Stimulated activated CD8-positive, alpha-beta memory T cell treated with anti-CD3 and anti-CD28 coated beads, Interleukin-7, amount 100 ng/mL, for 1 hour (primary cell): ENCODE measurements around the gene BCR.

Source experiments
- DNase-seq, 2 donors: peaks; one replicate each; pipeline ENCODE4 v3.0.0-alpha.2; 2020; ENCODE audit warnings: low read depth in 2 of 2

The BCR gene

DNA sequence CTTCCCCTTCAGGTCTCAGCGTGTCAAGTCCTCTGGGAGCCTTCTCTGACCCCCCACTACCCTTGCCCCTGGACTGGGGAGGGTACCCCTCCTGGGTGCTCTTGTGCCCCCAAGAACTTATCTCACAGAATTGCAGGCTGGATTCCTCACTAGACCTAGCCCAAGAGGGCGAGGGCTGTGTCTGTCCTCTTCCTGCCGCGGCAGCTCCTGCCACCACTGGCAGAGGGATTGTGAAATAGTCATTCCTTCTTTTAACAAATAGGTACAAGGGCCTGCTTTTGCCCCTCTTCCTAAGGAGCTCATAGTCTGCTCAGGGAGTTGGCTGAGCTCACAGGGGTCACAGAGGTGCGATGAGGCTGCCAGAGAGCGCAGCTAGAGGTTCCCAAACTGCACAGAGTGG, 29.5 kb upstream of the BCR start:
- DNase-seq, result no peak

DNA sequence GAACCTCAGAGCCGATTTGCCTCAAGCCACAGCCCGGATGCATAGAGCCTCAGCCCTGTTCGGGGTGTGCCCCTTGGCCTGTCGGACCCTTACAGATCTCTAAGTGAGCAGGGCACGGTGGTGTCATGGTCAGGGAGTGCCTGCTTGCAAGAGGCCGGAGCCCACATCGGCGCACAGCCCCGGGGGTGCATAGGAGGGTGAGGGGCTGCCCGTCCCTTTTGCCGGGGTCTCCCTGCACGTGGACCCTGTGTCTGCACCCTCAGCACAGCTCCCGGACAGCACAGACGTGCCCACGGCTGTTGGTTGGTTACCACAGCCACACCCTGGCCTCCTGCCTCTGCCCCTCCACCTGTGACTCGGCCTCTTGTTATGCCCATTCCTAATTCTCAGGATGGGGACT, 28.5 kb upstream of the BCR start:
- no peak for DNase-seq

DNA sequence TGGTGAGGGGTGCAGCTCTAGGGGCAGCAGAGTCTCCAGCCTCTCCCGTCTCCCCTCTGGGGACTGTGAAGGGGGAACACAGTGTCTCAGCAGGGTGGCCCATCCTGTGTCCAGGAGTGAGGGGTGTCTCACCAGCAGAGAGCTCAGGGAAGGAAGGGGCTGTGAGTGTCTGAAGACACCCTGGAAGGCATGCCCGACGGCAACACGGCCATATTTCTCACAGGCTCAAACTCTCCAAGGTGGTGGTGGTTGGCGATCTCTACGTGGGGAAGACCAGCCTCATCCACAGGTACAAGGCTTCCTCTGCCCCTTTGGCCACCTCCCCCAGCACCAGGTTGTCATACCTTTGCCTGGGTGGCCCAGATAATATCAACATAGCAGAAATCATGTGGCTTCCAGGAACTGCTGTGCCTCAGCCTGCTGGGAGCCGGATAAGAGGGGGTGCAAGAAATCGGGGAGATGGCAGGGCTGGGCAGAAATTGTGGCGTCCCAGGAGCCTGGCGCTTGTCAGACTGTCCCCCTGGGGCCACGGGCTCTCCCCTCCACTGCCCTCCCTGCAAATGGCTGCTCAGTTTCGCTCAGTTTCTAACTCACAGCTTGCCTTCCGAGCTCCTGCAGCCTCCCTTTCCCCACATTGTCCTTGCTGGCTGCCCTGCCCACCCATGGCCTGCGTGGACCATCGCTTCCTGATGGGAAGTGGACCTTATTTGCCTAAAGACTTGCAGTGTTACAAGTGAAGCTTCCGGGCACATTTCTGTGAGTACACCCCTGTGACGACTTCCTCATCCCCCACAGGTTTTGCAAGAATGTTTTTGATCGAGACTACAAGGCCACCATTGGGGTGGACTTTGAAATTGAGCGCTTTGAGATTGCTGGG, 27.8 kb upstream of the BCR start:
- no peak for DNase-seq

DNA sequence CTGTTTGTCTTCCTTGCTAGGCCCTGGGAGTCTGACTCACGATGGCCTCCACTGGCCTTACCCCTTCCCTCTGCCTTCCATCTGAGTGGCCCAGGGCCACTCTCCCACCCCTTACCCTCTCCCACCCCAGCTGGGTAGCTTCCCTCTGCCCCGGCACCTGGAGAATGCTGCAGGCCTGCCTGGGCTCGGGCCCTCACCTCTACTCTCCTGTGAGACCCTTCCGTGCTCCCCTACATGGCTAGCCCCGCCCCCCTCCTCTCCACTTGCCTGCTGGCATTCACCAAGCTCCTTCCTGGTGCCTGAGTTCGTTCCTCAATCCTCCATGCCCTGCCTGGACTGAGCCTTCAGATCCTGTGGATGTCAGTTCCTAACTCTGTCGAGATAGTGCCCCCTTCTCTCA, 26.3 kb upstream of the BCR start:
- DNase-seq, result no peak

DNA sequence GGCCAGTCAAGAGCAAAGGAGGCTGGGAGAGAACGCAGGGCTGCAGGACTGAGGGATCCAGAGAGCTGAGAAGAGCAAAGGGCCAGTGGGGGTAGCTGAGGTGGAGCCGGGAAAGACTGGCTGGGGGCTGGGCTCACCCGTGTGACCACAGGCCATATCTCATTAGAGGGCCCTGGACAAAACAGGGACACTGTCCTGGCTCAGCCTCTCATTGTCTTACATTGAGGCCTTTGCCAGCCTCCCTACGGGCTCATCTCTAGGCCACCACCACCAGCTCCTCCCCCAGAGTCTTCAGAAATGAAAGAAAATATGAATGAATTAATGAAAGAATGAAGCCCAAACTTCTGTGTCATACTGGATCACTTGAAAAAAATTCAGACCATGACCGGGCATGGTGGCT, 25.8 kb upstream of the BCR start:
- DNase-seq, result no peak

DNA sequence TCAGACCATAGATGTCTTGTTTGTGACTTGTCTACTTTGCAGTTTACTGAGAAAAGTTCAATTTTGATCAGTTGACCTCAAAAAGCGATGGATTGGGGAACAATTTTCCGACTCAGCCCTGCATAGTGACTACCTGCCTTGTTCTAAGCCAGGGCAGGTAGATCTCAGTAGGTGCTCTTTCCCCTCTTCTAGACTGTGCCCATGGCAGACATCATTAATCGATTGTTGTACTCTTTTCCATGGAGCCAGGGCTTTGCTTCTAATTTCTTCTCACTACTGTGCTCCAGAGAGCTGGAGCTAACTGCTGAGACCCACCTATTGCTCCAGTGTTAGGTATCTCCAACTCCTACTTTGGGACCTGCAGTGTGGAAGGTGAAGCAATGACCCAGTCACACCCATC, 25.2 kb upstream of the BCR start:
- no peak for DNase-seq

DNA sequence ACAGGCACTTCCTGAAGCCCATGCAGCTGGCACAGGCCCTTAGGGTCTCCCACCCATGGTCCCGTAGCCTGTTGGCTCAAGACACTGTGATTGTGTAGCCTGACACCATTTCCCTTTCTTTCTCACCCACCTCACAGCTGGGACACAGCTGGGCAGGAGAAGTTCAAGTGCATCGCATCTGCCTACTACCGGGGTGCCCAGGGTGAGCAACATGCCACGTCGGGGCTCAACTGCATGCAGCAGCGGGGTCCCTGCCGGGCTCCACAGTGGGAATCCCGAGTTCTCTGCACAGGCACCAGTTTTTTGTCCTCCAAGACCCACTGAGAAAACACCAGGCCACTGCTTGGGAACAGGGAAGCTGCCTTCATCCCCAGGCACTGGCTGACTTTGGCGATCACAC, 24.5 kb upstream of the BCR start:
- no peak for DNase-seq

DNA sequence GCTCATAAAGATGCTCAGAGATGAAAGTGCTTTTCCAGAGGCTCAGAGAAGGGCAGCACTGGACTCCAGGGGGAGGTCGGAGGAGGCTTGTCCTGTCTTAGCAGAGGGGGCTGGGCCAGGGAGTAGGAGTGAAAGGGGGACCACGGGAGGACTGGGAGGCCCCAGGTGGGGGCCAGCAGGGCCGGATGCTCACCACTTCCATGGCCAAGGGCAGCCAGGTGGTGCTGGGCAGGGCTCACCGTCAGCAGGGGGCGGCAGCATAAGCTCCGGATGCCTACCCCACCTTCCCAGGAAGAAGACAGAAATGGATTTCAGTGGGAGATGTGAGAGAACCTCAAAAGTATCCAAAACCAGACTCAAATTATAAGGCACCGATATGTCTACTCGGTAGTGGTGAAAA, 24.0 kb upstream of the BCR start:
- DNase-seq, result no peak

DNA sequence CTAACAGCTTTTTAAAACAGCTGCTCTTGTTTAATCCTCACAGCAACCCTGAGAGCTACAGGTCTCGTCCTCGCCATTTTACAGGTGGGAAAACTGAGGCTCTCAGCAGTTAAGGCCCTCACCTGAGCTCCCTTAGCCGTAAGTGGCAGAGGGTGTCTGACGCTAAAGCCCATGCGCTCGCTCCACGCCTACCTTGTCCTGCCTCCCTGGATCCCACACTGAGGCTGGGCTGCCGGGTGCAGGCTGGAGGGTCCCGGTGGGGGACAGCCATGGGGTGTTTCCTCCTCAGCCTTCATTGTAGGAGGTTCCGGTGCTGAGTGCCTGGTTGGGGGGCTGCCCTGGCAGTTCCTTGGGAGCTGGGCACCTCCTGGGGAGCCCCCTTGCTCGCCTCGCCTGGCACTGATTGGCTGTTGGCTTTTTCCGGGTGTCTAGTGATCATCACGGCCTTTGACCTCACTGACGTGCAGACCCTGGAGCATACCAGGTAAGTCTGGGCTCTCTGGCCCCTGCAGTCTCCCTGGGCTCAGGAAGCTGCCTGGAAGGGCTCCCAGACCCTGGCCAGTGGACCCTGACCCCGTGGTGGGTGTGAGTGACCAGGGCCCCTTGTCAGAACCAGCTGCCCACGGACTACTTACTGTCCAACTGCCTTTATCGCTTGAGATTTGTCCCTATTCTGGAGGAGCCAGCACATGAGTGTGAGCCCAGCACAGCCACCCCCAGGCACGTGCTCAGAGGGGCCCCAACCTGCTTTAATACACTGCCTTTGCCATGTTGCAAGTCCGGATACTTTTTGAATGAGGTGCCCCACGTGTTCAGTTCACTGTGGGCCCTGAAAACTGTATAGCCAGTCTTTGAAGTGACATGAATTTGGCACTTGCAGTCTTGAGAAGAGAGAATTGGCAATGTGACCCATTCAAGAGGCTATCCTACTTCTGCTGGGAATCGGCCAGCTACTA, 22.5 kb upstream of the BCR start:
- no peak for DNase-seq

DNA sequence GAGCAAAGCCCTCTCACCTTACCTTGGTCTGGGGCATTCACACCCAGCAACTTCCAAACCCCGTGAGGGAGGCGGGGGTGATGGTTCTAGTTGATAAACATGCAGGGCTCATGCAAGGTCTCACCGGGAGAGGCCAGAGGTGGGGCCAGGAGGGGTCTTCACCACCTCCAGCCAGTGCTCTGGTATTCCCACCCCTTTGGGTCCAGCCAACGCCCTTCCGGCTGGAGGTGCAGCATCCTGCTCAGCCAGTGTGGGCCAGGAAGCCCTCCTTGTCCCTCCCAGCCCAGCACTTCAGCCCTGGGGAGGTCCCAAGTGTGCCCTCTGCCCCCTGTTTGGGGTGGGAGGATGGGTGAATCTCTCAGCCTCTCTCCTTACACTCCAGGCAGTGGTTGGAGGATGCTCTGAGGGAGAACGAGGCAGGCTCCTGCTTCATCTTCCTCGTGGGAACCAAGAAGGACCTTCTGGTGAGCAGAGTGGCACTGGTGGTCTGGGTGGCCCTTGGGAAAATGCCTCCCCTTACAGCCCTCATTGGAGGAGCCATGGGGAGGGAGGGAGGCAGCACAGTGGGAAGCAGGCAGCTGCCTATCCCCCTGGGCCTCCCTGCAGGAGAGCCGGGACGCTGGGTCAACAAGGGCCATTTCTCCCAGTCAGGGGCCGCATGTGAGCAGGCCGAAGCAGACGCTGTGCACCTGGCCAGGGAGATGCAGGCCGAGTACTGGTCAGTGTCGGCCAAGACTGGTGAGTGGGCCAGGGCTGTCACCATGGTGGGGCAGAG, 21.6 kb upstream of the BCR start:
- DNase-seq, result no peak

DNA sequence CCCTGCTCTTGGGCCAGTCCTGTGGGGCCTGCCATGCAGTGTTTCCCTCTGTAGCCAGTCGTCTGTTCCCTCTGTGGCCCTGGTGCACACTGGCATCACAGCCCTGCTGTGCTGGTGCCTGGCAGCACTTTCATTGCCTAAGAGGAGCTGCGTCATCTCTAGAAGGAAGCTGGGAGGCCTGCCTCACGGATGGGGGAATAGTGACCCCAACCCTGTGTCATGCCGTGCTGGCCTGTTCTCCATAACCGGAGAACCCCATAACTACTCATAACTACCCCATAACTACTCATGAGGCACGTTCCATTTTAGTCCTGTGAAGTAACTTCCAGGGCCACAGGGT, 21.0 kb upstream of the BCR start:
- DNase-seq, result no peak

DNA sequence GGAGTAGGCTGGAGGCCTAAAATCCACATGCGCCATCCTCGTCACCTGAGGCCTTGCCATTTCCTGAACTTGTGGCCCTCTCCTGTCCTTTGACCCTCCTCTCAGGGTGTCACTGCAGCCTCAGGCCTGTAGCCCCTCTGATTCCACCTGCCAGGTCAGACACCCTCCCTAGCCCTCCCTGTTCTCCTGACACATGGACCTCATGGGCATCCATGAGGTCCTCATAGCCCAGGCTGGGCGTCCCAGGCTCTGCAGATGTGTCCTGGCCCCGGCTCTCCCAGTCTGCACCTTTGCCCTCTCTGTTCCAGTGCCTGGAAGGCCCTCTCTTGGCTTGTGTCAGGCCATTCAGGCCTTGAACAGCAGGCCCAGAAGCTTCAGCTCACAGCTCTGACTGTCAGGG, 19.3 kb upstream of the BCR start:
- no peak for DNase-seq

DNA sequence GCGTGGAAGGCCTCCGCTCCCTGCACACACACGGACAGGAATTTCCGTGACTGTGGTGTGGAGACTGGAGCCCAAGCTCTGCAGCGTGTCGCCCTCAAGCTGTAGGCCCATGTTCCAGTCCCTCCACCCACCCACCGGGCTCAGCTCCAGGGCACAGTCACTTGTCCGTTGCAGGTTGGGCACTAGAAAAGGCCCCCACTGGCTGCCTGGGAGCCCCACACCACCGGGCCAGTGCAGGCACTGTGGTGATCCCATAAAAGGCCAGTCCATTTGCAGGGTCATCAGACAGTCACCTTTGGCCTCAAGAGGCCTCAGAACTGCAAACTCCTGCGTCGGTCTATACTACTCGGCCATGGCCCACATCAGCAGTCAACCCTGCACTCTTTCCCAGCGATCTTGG, 18.7 kb upstream of the BCR start:
- no peak for DNase-seq

DNA sequence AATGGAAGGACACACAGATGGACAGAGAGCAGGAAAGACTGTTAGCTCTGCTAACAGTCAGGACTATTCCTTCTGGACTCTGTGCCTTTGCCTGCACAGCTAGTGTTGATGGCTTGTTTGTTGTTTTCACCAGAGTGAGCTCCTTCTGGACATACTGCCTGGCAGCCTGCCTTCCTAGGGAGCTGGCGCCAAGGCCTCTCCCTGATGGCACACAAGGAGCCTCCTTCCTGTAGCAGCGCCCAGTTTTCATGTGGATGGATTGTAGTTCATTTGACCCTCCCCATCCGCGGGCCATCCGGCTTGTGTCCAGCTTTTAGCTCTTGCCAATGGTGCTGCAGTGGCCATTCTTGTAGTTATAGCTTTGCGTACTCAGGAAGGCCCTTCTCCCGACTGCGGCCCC, 16.6 kb upstream of the BCR start:
- no peak for DNase-seq

DNA sequence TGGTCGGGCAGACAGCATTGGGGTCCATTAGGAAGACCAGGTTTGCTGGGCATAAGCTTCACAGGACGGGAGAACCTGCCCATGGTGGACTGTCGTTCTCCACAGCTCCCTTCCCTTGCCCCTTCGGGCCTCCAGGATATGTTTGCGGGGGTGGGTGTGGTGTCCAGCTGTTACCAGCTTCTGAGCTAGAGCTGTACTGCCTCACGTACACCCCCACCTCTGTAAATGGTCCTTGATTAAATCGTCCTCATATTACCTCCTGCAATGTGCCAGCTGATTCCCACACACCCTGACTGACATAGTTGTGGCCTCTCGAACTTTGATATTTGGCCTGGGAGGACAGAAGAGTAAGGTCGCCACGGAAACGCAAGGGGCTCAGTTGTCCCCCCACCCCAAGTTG, 16.2 kb upstream of the BCR start:
- no peak for DNase-seq

DNA sequence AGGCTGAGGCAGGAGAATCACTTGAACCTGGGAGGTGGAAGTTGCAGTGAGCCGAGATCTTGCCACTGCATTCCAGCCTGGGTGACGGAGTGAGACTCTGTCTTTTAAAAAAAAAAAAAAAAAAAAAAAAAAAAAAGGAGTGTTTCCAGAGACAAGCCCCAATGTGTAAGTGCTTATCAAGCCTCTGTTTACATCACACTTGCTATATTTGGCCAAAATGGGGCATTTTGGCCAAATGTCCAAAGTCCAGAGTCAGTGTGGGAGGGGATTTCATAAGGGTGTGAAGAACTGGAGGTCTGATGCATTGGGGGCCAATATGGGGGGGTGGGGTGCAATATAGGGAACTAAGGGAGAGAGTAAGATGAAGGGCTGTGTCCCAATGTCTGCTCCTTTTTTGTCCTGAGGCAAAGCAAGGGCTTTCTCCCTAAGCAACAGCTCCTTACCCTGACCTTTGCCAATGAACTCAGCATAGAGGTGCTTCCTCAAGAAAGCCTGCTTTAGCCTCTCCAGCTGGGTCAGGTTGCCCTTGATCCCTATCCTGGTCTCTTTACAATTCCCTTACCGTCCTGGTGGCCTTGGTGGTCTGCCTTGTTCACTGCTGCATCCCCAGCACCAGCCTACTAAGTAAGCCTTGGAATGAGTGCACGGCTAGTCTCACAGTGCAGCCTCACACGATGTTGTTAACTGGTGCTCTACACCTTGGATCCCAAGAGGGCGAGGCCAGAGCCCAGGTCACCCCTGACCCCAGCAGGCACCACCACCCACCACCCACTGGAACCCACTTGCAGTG, 14.1 kb upstream of the BCR start:
- no peak for DNase-seq

DNA sequence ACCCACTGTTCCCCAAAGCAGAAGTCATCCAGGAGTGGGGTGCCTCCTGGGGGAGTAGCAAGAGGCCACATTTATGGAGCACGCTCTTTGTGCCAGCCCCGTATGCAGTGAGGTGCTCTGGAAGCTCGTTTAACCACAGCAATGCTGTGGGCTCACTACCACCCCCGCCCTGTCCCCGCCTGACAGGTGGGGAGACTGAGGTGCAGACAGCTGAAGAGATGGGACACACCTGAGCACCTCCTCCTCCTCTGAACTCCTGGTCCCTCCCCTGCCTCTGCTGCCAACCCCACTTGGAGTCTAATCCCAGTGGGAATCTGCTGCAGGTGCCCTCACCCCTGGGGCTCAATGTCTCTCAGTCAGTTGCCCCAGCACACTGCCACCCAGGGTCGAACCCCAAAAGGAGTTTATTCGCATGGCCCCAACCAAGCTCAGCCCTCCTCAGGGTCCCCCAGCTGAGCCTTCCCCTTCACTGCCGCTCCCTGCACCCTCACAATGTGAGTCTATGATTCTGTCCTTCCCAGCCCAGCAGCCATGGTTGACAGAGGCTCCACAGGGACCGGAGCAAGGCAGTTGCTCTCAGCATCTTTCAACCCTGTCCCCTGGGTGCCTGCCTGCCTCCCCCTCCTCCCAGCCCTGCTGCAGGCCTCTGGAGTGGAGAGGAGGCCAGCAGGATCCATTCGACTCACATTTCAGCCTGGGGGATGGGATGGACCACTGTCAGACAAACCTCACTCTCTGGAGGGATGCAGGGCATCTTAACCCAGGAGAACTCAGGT, 13.3 kb upstream of the BCR start:
- no peak for DNase-seq

DNA sequence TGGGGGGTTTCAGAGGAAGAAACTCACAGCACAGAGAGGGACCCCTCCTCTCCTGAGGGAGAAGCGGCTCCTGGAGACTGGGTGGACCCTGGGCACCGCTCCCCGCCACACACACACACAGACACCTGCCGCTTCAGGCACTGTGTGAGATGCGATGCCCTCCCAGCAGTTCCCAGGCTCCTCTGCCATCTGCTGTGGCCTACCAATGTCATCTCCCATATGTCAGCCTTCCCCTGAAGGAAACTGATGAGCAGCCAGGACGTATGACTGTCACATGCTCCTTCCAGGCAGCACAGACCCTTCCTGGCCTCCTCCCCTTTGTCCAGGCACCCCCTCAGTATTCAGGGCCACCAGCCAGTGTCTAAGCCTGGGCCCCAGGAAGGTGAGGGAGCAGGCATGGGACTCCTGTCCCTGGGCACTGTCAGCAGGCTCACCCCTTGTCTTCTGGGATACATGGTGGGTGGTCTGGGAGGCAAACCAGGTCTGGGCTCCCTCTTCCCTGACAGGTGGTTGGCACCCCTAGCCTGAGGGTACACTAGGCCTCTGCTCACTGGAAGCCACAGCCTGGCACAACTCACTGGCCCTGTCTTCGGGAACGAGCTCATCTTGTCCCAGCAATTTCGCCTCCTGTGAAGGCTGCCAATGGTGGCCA, 11.8 kb upstream of the BCR start:
- DNase-seq, result no peak

DNA sequence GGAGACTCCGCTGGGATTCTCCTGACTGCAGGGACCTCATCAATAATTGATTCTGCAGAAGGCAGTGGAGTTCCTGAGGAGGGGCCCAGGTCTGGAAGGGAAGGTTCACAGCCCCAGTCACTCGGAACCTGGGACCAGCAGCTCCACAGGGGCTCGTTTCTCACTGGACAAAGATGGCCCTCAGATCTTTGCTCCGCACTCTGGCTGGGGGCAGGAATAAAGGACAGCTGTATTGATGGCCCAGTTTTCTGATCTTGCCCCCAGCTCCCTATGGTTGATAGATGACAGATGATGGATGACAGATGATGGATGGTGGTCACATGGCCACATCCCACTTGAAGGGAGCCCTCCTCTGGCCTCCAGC, 11.3 kb upstream of the BCR start:
- DNase-seq, result no peak
